Measurements from ENCODE around the gene OPCML.
A peak's percentile ranks its signal among the peaks of the same experiment; 100 is the strongest.

The OPCML gene

GRCh38 chr11:132621976-132622580 lies 910.2 kb downstream of the OPCML start:
- DNase-seq (ENCODE audit: low read depth): no peak
- no peak for TF ChIP-seq CTCF (IDR thresholded peaks at IDR 0.05; ENCODE audit: low read length, missing control alignments)
- H3K4me3 ChIP-seq (replicated peaks; ENCODE audit: low read depth, low read length): no peak overlapping the region

- no peak for TF ChIP-seq CTCF (IDR thresholded peaks at IDR 0.05; ENCODE audit: low read length, missing control alignments)
- no peak overlapping the region for H3K4me3 ChIP-seq (replicated peaks; ENCODE audit: low read depth, low read length)
- DNase-seq (ENCODE audit: low read depth): peak; percentile 11
Measured at GRCh38 chr11:132620423-132620822, 911.9 kb downstream of the OPCML start.

- no peak overlapping the region for H3K4me3 ChIP-seq (replicated peaks; ENCODE audit: low read depth, low read length)
Measured at GRCh38 chr11:132610791-132611190, 921.5 kb downstream of the OPCML start.

GRCh38 chr11:132610216-132610615 lies 922.1 kb downstream of the OPCML start:
- no peak overlapping the region for H3K4me3 ChIP-seq (replicated peaks; ENCODE audit: low read depth, low read length)
- TF ChIP-seq CTCF (IDR thresholded peaks at IDR 0.05; ENCODE audit: low read length, missing control alignments): no peak
- peak; percentile 41 for DNase-seq (ENCODE audit: low read depth)

More at GRCh38 chr11:132610791-132611190, 921.5 kb downstream of the OPCML start:
- TF ChIP-seq CTCF (IDR thresholded peaks at IDR 0.05; ENCODE audit: low read length, missing control alignments): no peak
- no peak for DNase-seq (ENCODE audit: low read depth)

GRCh38 chr11:132607575-132607974 lies 924.7 kb downstream of the OPCML start:
- no peak for TF ChIP-seq CTCF (IDR thresholded peaks at IDR 0.05; ENCODE audit: low read length, missing control alignments)
- H3K4me3 ChIP-seq (replicated peaks; ENCODE audit: low read depth, low read length): no peak overlapping the region
- no peak for DNase-seq (ENCODE audit: low read depth)

GRCh38 chr11:132605825-132606570 lies 926.3 kb downstream of the OPCML start:
- no peak overlapping the region for H3K4me3 ChIP-seq (replicated peaks; ENCODE audit: low read depth, low read length)
- TF ChIP-seq CTCF (IDR thresholded peaks at IDR 0.05; ENCODE audit: low read length, missing control alignments): no peak
- DNase-seq (ENCODE audit: low read depth): no peak
